Measurements from ENCODE around the gene CD160. TPM values are rescaled to one million over a fixed set of nuclear protein-coding genes. Genes with fewer than 3 reads are reported as not detected.
"Not testable (repeated sequence)": the region's sequence is repeated elsewhere in the genome, so short reads cannot be mapped to it uniquely, and the experiment has no call there.

The CD160 gene
- total and polyA plus RNA-seq, 4 donors, result 0.21 to 0.63 (median 0.52) TPM

GRCh38 chr1:145758575-145758974, 39.3 kb downstream of the CD160 start:
- Histone ChIP-seq H3K27me3 (ENCODE audit: control insufficient read depth in 3 of 3, insufficient read depth in 3 of 3, low read length in 2 of 3) (no peaks in the 10 kb centered on the region), H3K9ac (ENCODE audit: insufficient read depth in 1 of 2, low read length in 2 of 2) (no peak overlapping the region), H3K4me3 (no peak overlapping the region), H3K4me1 (ENCODE audit: control insufficient read depth in 5 of 5, insufficient read depth in 5 of 5, low read length in 5 of 5) (peaks cover 0 to 16% (median 0%) of the 10 kb centered on the region in 5 donors), H3K9me3 (ENCODE audit: control insufficient read depth in 4 of 4, insufficient read depth in 3 of 4, low read length in 3 of 4) (no peaks in the 10 kb centered on the region), H3K27ac (ENCODE audit: low read depth in 1 of 2, low read length in 1 of 2) (no peak overlapping the region), H3K36me3 (ENCODE audit: control insufficient read depth in 4 of 4, insufficient read depth in 4 of 4, low read length in 4 of 4) (peaks cover 0 to 19% (median 10%) of the 10 kb centered on the region in 4 donors)
- TF ChIP-seq CTCF (IDR thresholded peaks at IDR 0.05; ENCODE audit: control extremely low read depth, extremely low read depth), result no peak
- ATAC-seq (ENCODE audit: insufficient read depth, low FRiP score) (no peak), DNase-seq (no peak)
- WGBS, 2 donors, result 94 to 100% methylated on average over 1 of the region's 1 CpG

GRCh38 chr1:145759721-145760120, 40.4 kb downstream of the CD160 start:
- Histone ChIP-seq H3K9ac (ENCODE audit: insufficient read depth in 1 of 2, low read length in 2 of 2) (no peak overlapping the region), H3K9me3 (ENCODE audit: control insufficient read depth in 4 of 4, insufficient read depth in 3 of 4, low read length in 3 of 4) (no peaks in the 10 kb centered on the region), H3K4me3 (no peak overlapping the region), H3K4me1 (ENCODE audit: control insufficient read depth in 5 of 5, insufficient read depth in 5 of 5, low read length in 5 of 5) (peaks cover 0 to 17% (median 0%) of the 10 kb centered on the region in 5 donors), H3K27ac (ENCODE audit: low read depth in 1 of 2, low read length in 1 of 2) (no peak overlapping the region), H3K27me3 (ENCODE audit: control insufficient read depth in 3 of 3, insufficient read depth in 3 of 3, low read length in 2 of 3) (no peaks in the 10 kb centered on the region), H3K36me3 (ENCODE audit: control insufficient read depth in 4 of 4, insufficient read depth in 4 of 4, low read length in 4 of 4) (peaks cover 0 to 19% (median 10%) of the 10 kb centered on the region in 4 donors)
- no peak for ATAC-seq (ENCODE audit: insufficient read depth, low FRiP score)
- TF ChIP-seq CTCF (IDR thresholded peaks at IDR 0.05; ENCODE audit: control extremely low read depth, extremely low read depth), result no peak
- DNase-seq, result no peak
- 92 to 98% methylated on average over 1 of the region's 1 CpG for WGBS, 2 donors

- 96 to 97% methylated on average over 4 of the region's 4 CpGs for WGBS, 2 donors
- ATAC-seq (ENCODE audit: insufficient read depth, low FRiP score); H3K4me3 ChIP-seq; H3K9ac ChIP-seq (ENCODE audit: insufficient read depth in 1 of 2, low read length in 2 of 2); H3K9me3 ChIP-seq (ENCODE audit: control insufficient read depth in 4 of 4, insufficient read depth in 3 of 4, low read length in 3 of 4); DNase-seq; H3K27ac ChIP-seq (ENCODE audit: low read depth in 1 of 2, low read length in 1 of 2); H3K27me3 ChIP-seq (ENCODE audit: control insufficient read depth in 3 of 3, insufficient read depth in 3 of 3, low read length in 2 of 3): not testable (repeated sequence)
- Histone ChIP-seq H3K4me1 (ENCODE audit: control insufficient read depth in 5 of 5, insufficient read depth in 5 of 5, low read length in 5 of 5) (peaks cover 0 to 18% (median 0%) of the 10 kb centered on the region in 5 donors), H3K36me3 (ENCODE audit: control insufficient read depth in 4 of 4, insufficient read depth in 4 of 4, low read length in 4 of 4) (peaks cover 0 to 16% (median 10%) of the 10 kb centered on the region in 4 donors)
Observed at GRCh38 chr1:145760395-145760949, 41.2 kb downstream of the CD160 start.

GRCh38 chr1:145761498-145761897, 42.2 kb downstream of the CD160 start:
- H3K27me3 ChIP-seq (ENCODE audit: control insufficient read depth in 3 of 3, insufficient read depth in 3 of 3, low read length in 2 of 3); H3K9me3 ChIP-seq (ENCODE audit: control insufficient read depth in 4 of 4, insufficient read depth in 3 of 4, low read length in 3 of 4); H3K27ac ChIP-seq (ENCODE audit: low read depth in 1 of 2, low read length in 1 of 2); DNase-seq; H3K4me3 ChIP-seq; H3K9ac ChIP-seq (ENCODE audit: insufficient read depth in 1 of 2, low read length in 2 of 2); ATAC-seq (ENCODE audit: insufficient read depth, low FRiP score): not testable (repeated sequence)
- H3K36me3 ChIP-seq (ENCODE audit: control insufficient read depth in 4 of 4, insufficient read depth in 4 of 4, low read length in 4 of 4), result peaks cover 0 to 15% (median 10%) of the 10 kb centered on the region in 4 donors
- H3K4me1 ChIP-seq (ENCODE audit: control insufficient read depth in 5 of 5, insufficient read depth in 5 of 5, low read length in 5 of 5), result peaks cover 0 to 18% (median 0%) of the 10 kb centered on the region in 5 donors
- WGBS, 2 donors, result 98 to 99% methylated on average over 11 of the region's 11 CpGs

- not testable (repeated sequence) for H3K9ac ChIP-seq (ENCODE audit: insufficient read depth in 1 of 2, low read length in 2 of 2); H3K9me3 ChIP-seq (ENCODE audit: control insufficient read depth in 4 of 4, insufficient read depth in 3 of 4, low read length in 3 of 4); H3K27me3 ChIP-seq (ENCODE audit: control insufficient read depth in 3 of 3, insufficient read depth in 3 of 3, low read length in 2 of 3); H3K4me3 ChIP-seq; H3K27ac ChIP-seq (ENCODE audit: low read depth in 1 of 2, low read length in 1 of 2); ATAC-seq (ENCODE audit: insufficient read depth, low FRiP score); DNase-seq
- Histone ChIP-seq H3K36me3 (ENCODE audit: control insufficient read depth in 4 of 4, insufficient read depth in 4 of 4, low read length in 4 of 4) (peaks cover 0 to 14% (median 10%) of the 10 kb centered on the region in 4 donors), H3K4me1 (ENCODE audit: control insufficient read depth in 5 of 5, insufficient read depth in 5 of 5, low read length in 5 of 5) (peaks cover 0 to 18% (median 0%) of the 10 kb centered on the region in 5 donors)
- WGBS, 2 donors, result 98 to 100% methylated on average over 2 of the region's 2 CpGs
Observed at GRCh38 chr1:145762001-145762400, 42.7 kb downstream of the CD160 start.

GRCh38 chr1:145764231-145764940, 45.1 kb downstream of the CD160 start:
- not testable (repeated sequence) for H3K27ac ChIP-seq (ENCODE audit: low read depth in 1 of 2, low read length in 1 of 2); H3K9me3 ChIP-seq (ENCODE audit: control insufficient read depth in 4 of 4, insufficient read depth in 3 of 4, low read length in 3 of 4); H3K4me3 ChIP-seq; H3K27me3 ChIP-seq (ENCODE audit: control insufficient read depth in 3 of 3, insufficient read depth in 3 of 3, low read length in 2 of 3); H3K9ac ChIP-seq (ENCODE audit: insufficient read depth in 1 of 2, low read length in 2 of 2); DNase-seq; ATAC-seq (ENCODE audit: insufficient read depth, low FRiP score); H3K4me1 ChIP-seq (ENCODE audit: control insufficient read depth in 5 of 5, insufficient read depth in 5 of 5, low read length in 5 of 5)
- peaks cover 0 to 11% (median 3%) of the 10 kb centered on the region in 4 donors for H3K36me3 ChIP-seq (ENCODE audit: control insufficient read depth in 4 of 4, insufficient read depth in 4 of 4, low read length in 4 of 4)
- 97 to 99% methylated on average over 40 to 52 of the region's 52 CpGs for WGBS, 2 donors

Data from lung (tissue), 12 donors.